Breast epithelium (tissue), 4 donors: ENCODE data around the gene KLHL29. TPM values are rescaled to one million over a fixed set of nuclear protein-coding genes. Genes with fewer than 3 reads are reported as not detected.

Experiments
- DNase-seq, 2 donors: peaks; one replicate each; pipeline ENCODE4 v3.0.0-alpha.2; 2019; ENCODE audit warnings: low spot score in 2 of 2
- H3K27ac ChIP-seq, 2 donors: fragments of 200-600 bp; sonication (generic) in 1 of 2; one replicate each; pipeline ENCODE4 v1.5.1; 2016 to 2019; ENCODE audit warnings: mild to moderate bottlenecking in 1 of 2
- H3K27me3 ChIP-seq, 2 donors: fragments of 200-600 bp; sonication (generic) in 1 of 2; one replicate each; pipeline versions ENCODE4 v1.5.1 to v1.6.0; 2017 to 2019; ENCODE audit warnings: control low read depth in 1 of 2, mild to moderate bottlenecking in 1 of 2
- H3K36me3 ChIP-seq: fragments of 200-600 bp; one replicate; pipeline ENCODE4 v1.5.1; 2019
- H3K4me1 ChIP-seq, 2 donors: fragments of 200-600 bp; sonication (generic); one replicate each; pipeline ENCODE4 v1.5.1; 2016 to 2019; ENCODE audit warnings: control low read depth in 1 of 2
- H3K4me3 ChIP-seq, 3 donors: fragments of 200-600 bp; sonication (generic); 1 replicate in 2 of 3; 2 replicates in 1 of 3; pipeline ENCODE4 v1.5.1; 2016 to 2019; ENCODE audit warnings: mild to moderate bottlenecking in 3 of 3, moderate library complexity in 2 of 3
- H3K9me3 ChIP-seq, 2 donors: fragments of 200-600 bp; sonication (generic) in 1 of 2; one replicate each; pipeline ENCODE4 v1.5.1; 2016 to 2019; ENCODE audit warnings: control low read depth in 1 of 2
- POLR2A ChIP-seq: fragments of 450-650 bp; IDR thresholded peaks from one replicate; pipeline ENCODE4 v1.6.1; 2016; ENCODE audit warnings: antibody characterized with exemption, mild to moderate bottlenecking, moderate library complexity
- POLR2AphosphoS5 ChIP-seq, 3 donors: sonication (generic); formaldehyde crosslinking; IDR thresholded peaks; one replicate each; pipeline ENCODE4 v1.6.1; 2017; ENCODE audit warnings: antibody characterized with exemption in 3 of 3
- intact Hi-C: fragments of 100-400 bp; cut with DNase I; formaldehyde crosslinking; loops from one replicate; pipeline ENCODE4 v1.15.1; 2023; ENCODE audit warnings: low total_unique reads
- total RNA-seq, 3 donors: library from RNA; depleted of rRNA; stranded (reverse); fragments of >200 nt; gene quantifications; one replicate each; pipeline ENCODE4 v1.1.0, GENCODE V29; 2016
- TF ChIP-seq, protein P1 (sequence below), 3 donors: fragments of 450-650 bp; IDR thresholded peaks; one replicate each; pipeline ENCODE4 v1.5.1; 2016 to 2017; ENCODE audit warnings: antibody characterized with exemption in 3 of 3, mild to moderate bottlenecking in 3 of 3, moderate library complexity in 3 of 3

KLHL29 gene
- total RNA-seq, 3 donors from 2014 or later, result 4.5 to 20.9 (median 14.7) TPM

DNA sequence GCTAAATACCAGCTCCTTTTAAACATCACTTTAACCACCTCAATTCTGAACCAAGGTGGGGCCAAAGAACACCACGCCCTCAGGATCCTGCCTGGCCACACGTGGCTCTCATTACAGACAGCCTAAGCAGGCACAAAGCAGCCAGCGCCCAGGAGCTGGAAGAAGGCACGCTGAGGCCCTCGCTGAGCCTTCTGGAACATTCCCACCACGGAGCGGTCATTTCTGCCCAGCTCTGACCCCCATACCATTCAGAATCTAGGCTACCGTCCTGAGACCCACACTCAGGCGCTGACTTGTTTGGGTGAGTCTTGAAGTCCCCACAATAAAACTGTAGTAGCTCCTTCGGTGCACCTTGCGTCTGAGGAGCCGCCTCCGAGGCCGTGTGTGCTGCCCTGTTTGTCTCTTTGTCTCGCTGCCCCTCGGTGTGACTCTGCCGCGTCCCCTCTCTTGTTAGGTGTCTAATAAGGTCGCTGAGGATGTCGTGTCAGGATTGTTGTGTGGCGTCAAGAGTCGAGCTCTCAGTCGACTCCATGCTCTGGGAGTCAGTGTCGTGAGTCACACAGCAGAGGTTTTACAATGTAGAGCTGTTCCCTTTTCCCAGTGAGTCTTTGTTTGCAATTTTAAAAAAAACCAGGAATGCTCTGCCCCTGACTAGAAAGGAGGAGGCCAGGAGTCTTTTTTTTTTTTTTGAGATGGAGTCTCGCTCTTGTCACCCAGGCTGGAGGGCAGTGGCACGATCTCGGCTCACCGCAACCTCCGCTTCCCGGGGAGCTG, 242.4 kb downstream of the KLHL29 start:
- peaks cover 0 to 6% of the 10 kb centered on the region in 2 donors for H3K9me3 ChIP-seq
- no peak overlapping the region for H3K27ac ChIP-seq
- H3K36me3 ChIP-seq, result no peaks in the 10 kb centered on the region
- H3K4me3 ChIP-seq, result no peak overlapping the region
- no peaks in the 10 kb centered on the region for H3K27me3 ChIP-seq
- DNase-seq, result no peak
- intact Hi-C loops, result no loop called here
- no peak for TF ChIP-seq POLR2AphosphoS5 (IDR thresholded peaks at IDR 0.05)
- TF ChIP-seq POLR2A, result no peak
- TF ChIP-seq, protein P1, sequence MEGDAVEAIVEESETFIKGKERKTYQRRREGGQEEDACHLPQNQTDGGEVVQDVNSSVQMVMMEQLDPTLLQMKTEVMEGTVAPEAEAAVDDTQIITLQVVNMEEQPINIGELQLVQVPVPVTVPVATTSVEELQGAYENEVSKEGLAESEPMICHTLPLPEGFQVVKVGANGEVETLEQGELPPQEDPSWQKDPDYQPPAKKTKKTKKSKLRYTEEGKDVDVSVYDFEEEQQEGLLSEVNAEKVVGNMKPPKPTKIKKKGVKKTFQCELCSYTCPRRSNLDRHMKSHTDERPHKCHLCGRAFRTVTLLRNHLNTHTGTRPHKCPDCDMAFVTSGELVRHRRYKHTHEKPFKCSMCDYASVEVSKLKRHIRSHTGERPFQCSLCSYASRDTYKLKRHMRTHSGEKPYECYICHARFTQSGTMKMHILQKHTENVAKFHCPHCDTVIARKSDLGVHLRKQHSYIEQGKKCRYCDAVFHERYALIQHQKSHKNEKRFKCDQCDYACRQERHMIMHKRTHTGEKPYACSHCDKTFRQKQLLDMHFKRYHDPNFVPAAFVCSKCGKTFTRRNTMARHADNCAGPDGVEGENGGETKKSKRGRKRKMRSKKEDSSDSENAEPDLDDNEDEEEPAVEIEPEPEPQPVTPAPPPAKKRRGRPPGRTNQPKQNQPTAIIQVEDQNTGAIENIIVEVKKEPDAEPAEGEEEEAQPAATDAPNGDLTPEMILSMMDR (IDR thresholded peaks at IDR 0.05), result no peak
- no peaks in the 10 kb centered on the region for H3K4me1 ChIP-seq

DNA sequence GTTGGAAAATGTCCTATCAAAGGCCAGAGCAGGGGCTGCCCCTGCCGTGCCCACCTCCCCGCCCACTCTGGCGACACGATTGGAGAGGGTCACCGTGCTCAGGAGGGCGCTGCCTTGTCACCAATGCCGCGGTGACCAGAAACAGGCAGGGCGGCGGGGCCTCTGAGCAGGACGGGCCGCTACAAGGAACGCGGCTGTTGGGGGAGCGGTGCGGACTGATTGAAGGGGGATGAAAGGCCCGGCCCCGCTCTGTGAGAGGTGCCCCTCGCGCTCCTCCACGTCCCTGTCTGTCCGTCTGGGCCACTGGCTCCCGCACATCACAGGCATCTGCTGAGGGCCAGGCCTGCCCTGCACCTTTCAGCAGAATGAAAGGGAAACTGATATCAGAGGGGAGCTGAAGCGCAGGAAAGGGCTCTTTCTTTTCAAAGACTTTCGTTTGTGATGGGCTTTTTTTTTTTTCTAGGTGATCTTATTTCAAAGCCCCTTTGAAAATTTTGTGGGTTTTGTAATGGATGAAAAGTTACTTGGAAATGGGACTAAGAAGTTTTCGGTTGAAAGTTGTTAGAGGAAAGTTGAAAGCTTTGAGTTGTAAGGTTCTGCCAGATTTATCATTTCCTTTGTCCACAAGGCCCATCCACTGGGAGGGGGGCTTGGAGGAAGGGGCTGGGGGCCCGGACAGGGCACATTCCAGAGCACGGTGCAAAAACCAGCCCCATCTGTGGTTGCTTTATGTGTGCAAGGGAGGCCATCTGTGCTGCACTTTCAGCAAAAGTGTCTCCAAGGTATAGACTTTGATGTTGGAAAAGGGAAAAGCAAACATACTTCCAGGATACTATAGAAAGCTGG, 244.2 kb downstream of the KLHL29 start:
- no peak for DNase-seq
- TF ChIP-seq POLR2AphosphoS5 (IDR thresholded peaks at IDR 0.05), result no peak
- TF ChIP-seq, protein P1 (IDR thresholded peaks at IDR 0.05), result no peak
- no peak for TF ChIP-seq POLR2A
- Histone ChIP-seq H3K4me3 (no peak overlapping the region), H3K27me3 (no peaks in the 10 kb centered on the region), H3K27ac (no peak overlapping the region), H3K9me3 (peaks cover 0 to 4% of the 10 kb centered on the region in 2 donors), H3K36me3 (no peaks in the 10 kb centered on the region), H3K4me1 (no peaks in the 10 kb centered on the region)
- intact Hi-C loops, result no loop called here

DNA sequence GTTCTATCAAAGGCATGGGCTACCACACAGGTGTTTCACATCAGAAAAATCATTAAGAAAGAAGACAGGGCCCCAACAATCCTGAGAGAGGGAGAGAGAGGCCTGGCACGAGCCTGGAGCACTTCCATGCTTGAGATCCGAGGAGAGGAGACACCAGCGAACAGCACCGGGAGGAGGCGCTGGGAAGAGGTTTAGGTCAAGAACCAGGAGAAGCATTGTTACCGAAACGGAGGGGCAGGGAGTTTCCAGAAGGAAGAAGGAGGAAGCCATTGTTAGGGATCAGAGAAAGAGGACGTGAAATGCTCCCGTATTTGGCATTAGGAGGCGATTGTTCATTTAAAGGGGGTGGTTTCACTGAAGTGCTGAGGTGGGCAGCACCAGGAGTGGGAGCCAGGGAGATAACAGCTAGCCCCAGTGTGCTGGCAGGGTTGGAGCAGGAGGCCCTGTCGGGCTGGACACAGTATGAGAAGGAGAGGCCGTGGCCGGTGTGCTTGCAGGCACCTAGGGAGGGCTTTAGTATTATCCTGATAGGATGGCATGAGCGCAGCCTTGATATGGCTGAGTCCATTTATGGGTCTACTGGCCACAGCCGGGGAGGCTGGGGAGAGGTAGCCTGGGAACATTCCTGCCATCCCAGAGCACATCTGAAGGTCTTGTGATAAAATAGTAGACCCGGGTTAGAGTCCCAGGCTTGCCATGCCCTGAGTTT, 244.9 kb downstream of the KLHL29 start:
- no peaks in the 10 kb centered on the region for H3K36me3 ChIP-seq
- H3K4me1 ChIP-seq, result no peaks in the 10 kb centered on the region
- intact Hi-C loops, result no loop called here
- no peak for DNase-seq
- no peaks in the 10 kb centered on the region for H3K9me3 ChIP-seq
- no peaks in the 10 kb centered on the region for H3K27me3 ChIP-seq
- no peak overlapping the region for H3K4me3 ChIP-seq
- no peak overlapping the region for H3K27ac ChIP-seq
- TF ChIP-seq POLR2A (no peak), POLR2AphosphoS5 (IDR thresholded peaks at IDR 0.05) (no peak)
- TF ChIP-seq, protein P1 (IDR thresholded peaks at IDR 0.05), result no peak

GRCh38 chr2:23630961-23631360, 246.0 kb downstream of the KLHL29 start:
- no peak overlapping the region for H3K4me3 ChIP-seq
- intact Hi-C loops, result no loop called here
- no peaks in the 10 kb centered on the region for H3K27me3 ChIP-seq
- no peak for DNase-seq
- no peaks in the 10 kb centered on the region for H3K9me3 ChIP-seq
- H3K4me1 ChIP-seq, result no peaks in the 10 kb centered on the region
- no peaks in the 10 kb centered on the region for H3K36me3 ChIP-seq
- H3K27ac ChIP-seq, result no peak overlapping the region
- no peak for TF ChIP-seq POLR2A

DNA sequence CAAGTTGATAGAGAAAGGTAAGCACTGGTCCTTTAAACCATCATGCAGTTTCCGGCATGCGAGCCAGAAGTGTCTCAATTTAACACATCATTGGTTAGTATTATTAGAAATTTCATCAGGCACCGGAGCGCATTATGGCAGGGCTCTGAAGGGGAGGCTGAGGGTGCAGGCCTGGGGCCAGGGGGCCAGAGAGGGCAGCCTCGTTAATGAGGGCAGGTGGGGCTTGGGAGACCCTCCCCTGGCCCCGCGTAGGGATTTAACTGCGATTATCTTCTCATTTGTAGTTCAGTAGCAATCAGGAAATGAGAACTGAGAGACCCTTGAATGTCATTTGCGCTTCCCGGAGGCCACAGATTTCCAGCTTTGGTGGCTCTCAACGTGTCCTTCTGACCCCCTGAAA, 246.4 kb downstream of the KLHL29 start:
- Histone ChIP-seq H3K27ac (no peak overlapping the region), H3K27me3 (no peaks in the 10 kb centered on the region), H3K4me1 (no peaks in the 10 kb centered on the region), H3K9me3 (no peaks in the 10 kb centered on the region), H3K4me3 (no peak overlapping the region), H3K36me3 (no peaks in the 10 kb centered on the region)
- no peak for DNase-seq
- intact Hi-C loops, result no loop called here
- TF ChIP-seq POLR2A, result no peak
- TF ChIP-seq, protein P1 (IDR thresholded peaks at IDR 0.05), result no peak
- no peak for TF ChIP-seq POLR2AphosphoS5 (IDR thresholded peaks at IDR 0.05)
